CD14-positive monocyte (primary cell): ENCODE data around the gene PRKCA. TPM values are rescaled to one million over a fixed set of nuclear protein-coding genes. Genes with fewer than 3 reads are reported as not detected.

Experiments used
- DNase-seq, 3 donors: peaks; one replicate each; pipeline ENCODE4 v3.0.0-alpha.2; 2011 to 2022
- H2AFZ ChIP-seq: 2 replicates; pipeline ENCODE4 v1.6.0; 2012; ENCODE audit warnings: mild to moderate bottlenecking, low read depth, low read length, inconsistent platforms; ENCODE audit not compliant: insufficient read depth, poor library complexity, severe bottlenecking
- H3K27ac ChIP-seq, 2 donors: 1 replicate in 1 of 2; 2 replicates in 1 of 2; pipeline ENCODE4 v1.5.1; 2012 to 2013; ENCODE audit warnings: low read length in 2 of 2, control low read depth in 1 of 2, inconsistent platforms in 1 of 2, low read depth in 1 of 2, mild to moderate bottlenecking in 1 of 2
- H3K27me3 ChIP-seq, 2 donors: one replicate each; pipeline versions ENCODE4 v1.6.0 to v1.6.1; 2011 to 2013; ENCODE audit warnings: low read length in 2 of 2; ENCODE audit not compliant: control insufficient read depth in 2 of 2, insufficient read depth in 2 of 2
- H3K36me3 ChIP-seq, 2 donors: replicated peaks in 1 of 2; 1 replicate in 1 of 2; 2 replicates in 1 of 2; pipeline versions ENCODE4 v1.5.1 to v1.6.1; 2012 to 2013; ENCODE audit warnings: low read length in 2 of 2, control low read depth in 1 of 2, inconsistent platforms in 1 of 2, mild to moderate bottlenecking in 1 of 2; ENCODE audit not compliant: insufficient read depth in 2 of 2, control insufficient read depth in 1 of 2
- H3K4me1 ChIP-seq, 2 donors: 1 replicate in 1 of 2; 2 replicates in 1 of 2; pipeline versions ENCODE4 v1.5.1 to v1.6.1; 2012 to 2013; ENCODE audit warnings: low read length in 2 of 2, control low read depth in 1 of 2, inconsistent platforms in 1 of 2, mild to moderate bottlenecking in 1 of 2, moderate library complexity in 1 of 2; ENCODE audit not compliant: insufficient read depth in 2 of 2, control insufficient read depth in 1 of 2
- H3K4me2 ChIP-seq: replicated peaks from 2 replicates; pipeline ENCODE3; 2012; ENCODE audit warnings: low read length, moderate library complexity, mild to moderate bottlenecking; ENCODE audit not compliant: poor library complexity, severe bottlenecking; ENCODE audit errors: extremely low read depth
- H3K4me3 ChIP-seq, 3 experiments: fragments of 200-600 bp in 1 of 3; sonication (generic) in 1 of 3; replicated peaks in 1 of 3; 1 replicate in 2 of 3; 2 replicates in 1 of 3; pipeline ENCODE4 v1.5.1; 2011 to 2013; ENCODE audit warnings: low read length in 3 of 3, mild to moderate bottlenecking in 3 of 3, control low read depth in 2 of 3, low read depth in 2 of 3, inconsistent platforms in 1 of 3, moderate library complexity in 1 of 3
- H3K79me2 ChIP-seq: 2 replicates; pipeline ENCODE4 v1.6.0; 2012; ENCODE audit warnings: mild to moderate bottlenecking, control low read depth, inconsistent platforms, low read length, moderate library complexity; ENCODE audit not compliant: insufficient read depth
- H3K9ac ChIP-seq: 2 replicates; pipeline ENCODE4 v1.6.0; 2017; ENCODE audit warnings: low read length, mild to moderate bottlenecking; ENCODE audit not compliant: insufficient read depth, poor library complexity, severe bottlenecking
- H3K9me3 ChIP-seq, 2 donors: replicated peaks in 1 of 2; 1 replicate in 1 of 2; 2 replicates in 1 of 2; pipeline versions ENCODE4 v1.5.1 to v1.6.1; 2012 to 2013; ENCODE audit warnings: low read length in 2 of 2, control low read depth in 1 of 2; ENCODE audit not compliant: control insufficient read depth in 1 of 2, insufficient read depth in 1 of 2
- H4K20me1 ChIP-seq: 2 replicates; pipeline ENCODE4 v1.6.0; 2012; ENCODE audit warnings: mild to moderate bottlenecking, low read length, control low read depth, moderate library complexity; ENCODE audit not compliant: insufficient read depth
- H3K27ac Mint-ChIP-seq, 7 donors: one replicate each; pipeline ENCODE4 v1.8.0; 2020; ENCODE audit warnings: mild to moderate bottlenecking in 7 of 7, mixed read lengths in 7 of 7, moderate library complexity in 6 of 7, inconsistent platforms in 2 of 7
- H3K27me3 Mint-ChIP-seq, 3 donors: one replicate each; pipeline ENCODE4 v1.8.0; 2021 to 2022; ENCODE audit warnings: low read depth in 3 of 3, mild to moderate bottlenecking in 3 of 3, mixed read lengths in 3 of 3, moderate library complexity in 3 of 3, inconsistent platforms in 1 of 3
- H3K36me3 Mint-ChIP-seq, 2 donors: one replicate each; pipeline ENCODE4 v1.8.0; 2020; ENCODE audit warnings: mixed read lengths in 2 of 2, inconsistent platforms in 1 of 2, mild to moderate bottlenecking in 1 of 2
- H3K4me1 Mint-ChIP-seq: one replicate; pipeline ENCODE4 v1.8.0; 2020; ENCODE audit warnings: mild to moderate bottlenecking, mixed read lengths
- H3K4me3 Mint-ChIP-seq, 2 donors: one replicate each; pipeline ENCODE4 v1.8.0; 2020; ENCODE audit warnings: mild to moderate bottlenecking in 2 of 2, mixed read lengths in 2 of 2, moderate library complexity in 1 of 2
- H3K9me3 Mint-ChIP-seq, 7 donors: one replicate each; pipeline ENCODE4 v1.8.0; 2020 to 2022; ENCODE audit warnings: mixed read lengths in 7 of 7, mild to moderate bottlenecking in 6 of 7, moderate library complexity in 6 of 7, inconsistent platforms in 2 of 7
- CTCF ChIP-seq: fragments of 200-600 bp; IDR thresholded peaks from one replicate; pipeline ENCODE4 v1.8.0; 2022; ENCODE audit warnings: antibody characterized with exemption, mild to moderate bottlenecking
- WGBS: methylation state at CpG from one replicate; pipeline ENCODE4 v1.1.5; 2013; ENCODE audit warnings: missing lambda C conversion rate; ENCODE audit not compliant: insufficient coverage; 5-methylcytosine and 5-hydroxymethylcytosine counted together
- intact Hi-C, 2 donors: fragments of 100-400 bp; cut with micrococcal nuclease; formaldehyde crosslinking; loops; one replicate each; pipeline versions ENCODE4 v1.15.0 to v1.15.1; 2023
- polyA plus RNA-seq, 3 donors: library from polyadenylated mRNA; depleted of rRNA in 1 of 3; unstranded in 2 of 3; stranded (reverse) in 1 of 3; fragments of 300-500 nt in 2 of 3; fragments of >200 nt in 1 of 3; fragmentation: Illumina TruSeq in 2 of 3; gene quantifications; 1 replicate in 2 of 3; 2 replicates in 1 of 3; pipeline ENCODE4 v1.2.3, GENCODE V29; 2012 to 2021

The PRKCA gene
- polyA plus RNA-seq, 3 donors = 0.22 to 7.1 (median 0.30) TPM

- H3K27me3 Mint-ChIP-seq = peaks cover 0 to 2% (median 2%) of the 10 kb centered on the region in 3 donors
- Histone ChIP-seq H3K4me3 (no peak overlapping the region), H3K4me2 (no peak overlapping the region), H3K9ac (no peak overlapping the region), H3K4me1 (peaks cover 0 to 8% of the 10 kb centered on the region in 2 donors), H3K36me3 (no peaks in the 10 kb centered on the region), H3K79me2 (no peaks in the 10 kb centered on the region), H4K20me1 (no peaks in the 10 kb centered on the region), H3K27ac (no peak overlapping the region), H3K9me3 (no peaks in the 10 kb centered on the region), H2AFZ (no peak overlapping the region), H3K27me3 (no peaks in the 10 kb centered on the region)
- DNase-seq = peak; percentile 7 to 46 (median 17)
- WGBS = 0% methylated on average over 1 of the region's 3 CpGs
- peaks cover 8% of the 10 kb centered on the region for H3K4me1 Mint-ChIP-seq
- H3K9me3 Mint-ChIP-seq = no peaks in the 10 kb centered on the region
- TF ChIP-seq CTCF = no peak
- peaks cover 4 to 5% of the 10 kb centered on the region in 2 donors for H3K36me3 Mint-ChIP-seq
- intact Hi-C loops = no loop called here
- peak overlapping the region in 1 of 7 donors; percentile 30 for H3K27ac Mint-ChIP-seq
- H3K4me3 Mint-ChIP-seq = no peak overlapping the region
These were observed 331.0 kb downstream of the PRKCA start for GRCh38 chr17:66633317-66633965.

GRCh38 chr17:66634193-66634592, 331.8 kb downstream of the PRKCA start:
- WGBS = no CpG with 5 or more reads among the region's 1 CpG
- Histone ChIP-seq H4K20me1 (no peaks in the 10 kb centered on the region), H3K4me3 (no peak overlapping the region), H3K27ac (no peak overlapping the region), H3K9ac (no peak overlapping the region), H3K36me3 (no peaks in the 10 kb centered on the region), H3K9me3 (no peaks in the 10 kb centered on the region), H3K79me2 (no peaks in the 10 kb centered on the region), H3K4me2 (no peak overlapping the region), H2AFZ (no peak overlapping the region), H3K27me3 (no peaks in the 10 kb centered on the region), H3K4me1 (peaks cover 0 to 8% of the 10 kb centered on the region in 2 donors)
- H3K9me3 Mint-ChIP-seq = no peaks in the 10 kb centered on the region
- intact Hi-C loops = no loop called here
- H3K36me3 Mint-ChIP-seq = peaks cover 4 to 5% of the 10 kb centered on the region in 2 donors
- peaks cover 8% of the 10 kb centered on the region for H3K4me1 Mint-ChIP-seq
- peaks cover 0 to 2% (median 2%) of the 10 kb centered on the region in 3 donors for H3K27me3 Mint-ChIP-seq
- no peak for DNase-seq
- H3K4me3 Mint-ChIP-seq = no peak overlapping the region
- TF ChIP-seq CTCF = no peak
- H3K27ac Mint-ChIP-seq = no peak overlapping the region
